IPS-NIHi7 (cell line): ENCODE measurements around the gene CADM1.

Experiments used
- DNase-seq: peaks from one replicate; pipeline ENCODE4 v3.0.0; 2012; ENCODE audit warnings: mixed read lengths; ENCODE audit errors: extremely low spot score

CADM1 gene

GRCh38 chr11:115153135-115153534 is 351.1 kb downstream of the CADM1 start:
- DNase-seq, result no peak

- DNase-seq, result no peak
These were observed 353.2 kb downstream of the CADM1 start for GRCh38 chr11:115151010-115151409.

- no peak for DNase-seq
These were observed 355.5 kb downstream of the CADM1 start for GRCh38 chr11:115148691-115149090.

GRCh38 chr11:115148101-115148500 is 356.1 kb downstream of the CADM1 start:
- no peak for DNase-seq

- no peak for DNase-seq
These were observed 356.9 kb downstream of the CADM1 start for GRCh38 chr11:115147243-115147807.

- no peak for DNase-seq
These were observed 357.8 kb downstream of the CADM1 start for GRCh38 chr11:115146425-115146824.

GRCh38 chr11:115145324-115145723 is 358.9 kb downstream of the CADM1 start:
- DNase-seq, result no peak

DNA sequence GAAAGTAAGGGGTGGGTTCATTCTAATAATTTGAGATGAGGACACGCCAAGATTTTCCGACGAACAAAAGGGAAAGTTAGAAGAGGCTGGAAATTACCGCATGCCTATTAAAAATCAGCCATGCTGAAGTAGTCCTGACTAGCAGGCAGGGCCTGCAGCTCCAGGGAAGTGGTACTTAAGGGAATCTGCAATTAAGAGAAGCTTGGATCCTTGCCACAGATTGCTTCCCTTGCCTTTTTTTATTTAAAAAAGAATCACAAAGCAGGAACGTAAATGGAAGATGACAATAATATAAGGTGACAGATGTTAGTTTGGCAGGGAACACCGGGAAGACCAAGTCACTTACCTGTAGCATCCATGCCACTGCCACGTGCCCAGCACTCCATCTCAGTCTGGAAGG is 359.3 kb downstream of the CADM1 start:
- DNase-seq, result no peak

GRCh38 chr11:115144014-115144413 is 360.2 kb downstream of the CADM1 start:
- no peak for DNase-seq

- no peak for DNase-seq
These were observed 362.7 kb downstream of the CADM1 start for GRCh38 chr11:115141231-115142114.

GRCh38 chr11:115135936-115136335 is 368.3 kb downstream of the CADM1 start:
- DNase-seq, result no peak

DNA sequence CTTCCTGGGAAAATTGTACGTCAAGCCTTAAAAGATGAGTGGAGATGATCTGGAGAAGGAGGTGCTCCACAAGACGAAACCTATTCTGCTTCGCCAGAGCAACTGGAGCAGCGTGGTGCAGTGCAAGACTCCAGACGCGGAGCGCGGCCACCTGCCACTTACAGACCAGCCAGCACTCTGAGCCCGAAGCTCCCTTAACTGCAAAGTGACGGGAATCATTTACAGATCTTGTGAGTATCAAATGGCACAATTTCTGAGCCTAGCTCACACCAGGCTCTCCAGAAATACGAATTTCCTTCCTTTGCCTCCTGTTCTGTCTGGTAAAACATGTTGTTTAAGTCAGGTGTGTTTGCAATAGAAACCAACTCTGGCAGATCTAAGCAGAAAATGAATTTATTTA is 369.3 kb downstream of the CADM1 start:
- no peak for DNase-seq

GRCh38 chr11:115133475-115134209 is 370.6 kb downstream of the CADM1 start:
- no peak for DNase-seq

- DNase-seq, result peak; percentile 54
These were observed 371.6 kb downstream of the CADM1 start for GRCh38 chr11:115132436-115133228.

DNA sequence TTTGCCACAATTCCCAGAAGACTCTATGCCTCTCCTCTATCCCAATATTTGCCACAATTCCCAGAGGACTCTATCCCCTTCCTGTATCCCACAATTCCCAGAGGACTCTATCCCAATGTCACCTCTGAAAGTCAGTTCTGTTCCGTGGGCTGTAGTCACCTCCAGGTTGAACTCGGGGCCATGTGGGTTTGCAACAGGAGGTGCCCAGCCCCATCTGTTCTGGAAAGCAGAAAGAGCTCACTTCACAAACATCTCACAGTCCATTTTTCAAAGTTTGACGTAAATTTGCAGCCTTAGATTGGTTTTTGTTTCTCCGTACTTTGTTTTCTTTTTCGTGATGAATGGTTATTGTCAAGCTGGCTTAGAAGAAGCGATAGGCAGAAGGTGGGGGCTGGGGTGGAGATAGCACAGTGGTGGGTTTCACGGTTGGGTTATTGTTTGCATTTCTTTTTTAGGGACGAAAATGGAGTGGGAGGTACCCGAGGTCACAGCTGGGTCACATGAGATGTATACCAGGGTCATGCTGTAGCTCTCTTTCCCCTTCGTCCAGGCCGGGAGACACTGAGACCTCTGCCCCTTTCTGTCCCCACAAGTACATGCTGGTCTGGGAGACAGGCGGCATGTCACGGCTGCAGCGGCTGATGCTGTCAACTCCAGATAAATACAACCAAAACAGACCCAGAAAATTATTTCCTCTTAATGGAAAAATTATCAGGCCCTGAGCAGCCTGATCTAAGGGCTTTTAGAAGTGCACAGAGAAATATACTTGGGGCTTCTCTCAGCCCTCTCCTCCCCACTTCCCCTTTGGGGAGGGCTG is 374.5 kb downstream of the CADM1 start:
- no peak for DNase-seq

DNA sequence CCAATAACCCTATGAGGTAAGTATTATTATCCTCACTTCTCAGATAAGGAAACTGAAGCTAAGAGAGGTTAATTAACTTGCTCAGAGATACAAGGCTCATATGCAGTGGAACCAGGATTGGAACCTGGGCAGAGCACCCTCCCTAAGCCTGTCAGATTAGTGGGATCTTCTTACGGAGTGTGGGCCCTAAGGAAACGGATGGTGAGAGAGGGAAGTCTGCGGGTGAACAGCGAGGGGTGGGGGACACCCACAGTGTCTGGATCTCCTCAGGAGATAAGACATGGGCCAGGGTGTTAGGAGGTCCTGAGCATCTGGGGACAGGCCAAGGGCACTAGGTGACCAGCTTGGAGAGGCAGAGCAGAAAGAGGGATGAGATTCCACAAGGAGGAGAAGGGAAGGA is 376.0 kb downstream of the CADM1 start:
- no peak for DNase-seq

DNA sequence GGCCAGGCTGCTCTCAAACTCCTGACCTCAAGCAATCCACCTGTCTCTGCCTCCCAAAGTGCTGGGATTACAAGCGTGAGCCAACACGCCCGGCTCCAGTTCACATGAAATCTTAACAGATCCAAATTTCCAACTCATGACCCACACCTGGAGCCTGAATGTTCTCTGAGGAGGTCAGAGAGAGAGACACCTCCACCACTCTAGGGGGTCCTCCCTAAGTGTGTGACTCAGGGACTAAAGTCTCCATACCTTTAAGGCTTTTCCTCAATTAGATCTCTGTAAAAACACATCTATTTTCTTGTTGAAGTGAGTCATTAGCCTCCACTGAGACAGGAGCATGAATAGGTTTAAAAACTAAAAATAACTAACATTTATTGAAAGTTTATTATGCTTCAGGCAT is 376.4 kb downstream of the CADM1 start:
- DNase-seq, result no peak

DNA sequence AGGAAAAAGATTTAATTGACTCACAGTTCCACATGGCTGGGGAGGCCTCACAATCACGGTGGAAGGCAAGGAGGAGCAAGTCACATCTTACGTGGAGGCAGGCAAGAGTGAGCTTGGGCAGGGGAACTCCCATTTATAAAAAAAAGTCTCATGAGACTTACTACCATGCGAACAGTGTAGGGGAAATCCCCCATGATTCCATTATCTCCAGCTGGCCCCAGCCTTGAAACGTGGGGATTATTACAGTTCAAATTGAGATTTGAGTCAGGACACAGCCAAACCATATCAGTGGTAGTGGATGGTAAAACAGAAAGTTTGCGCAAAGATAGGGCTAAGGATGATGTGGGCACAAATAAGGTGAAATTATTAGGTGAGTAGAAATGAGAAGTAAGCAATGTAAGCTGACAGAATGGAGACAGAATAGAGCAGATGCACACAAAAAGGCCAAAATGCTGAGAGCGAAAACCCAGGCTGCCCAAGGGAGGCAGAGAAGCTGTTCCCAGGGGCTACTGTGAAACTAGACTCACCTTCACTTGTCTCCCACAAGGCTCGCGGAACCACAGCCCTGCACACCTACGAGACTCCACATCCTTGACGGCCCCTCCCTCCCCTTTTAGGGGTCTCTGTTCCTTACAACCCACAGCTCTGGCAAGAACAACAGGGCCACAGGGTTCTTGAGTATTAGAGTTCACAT is 377.6 kb downstream of the CADM1 start:
- DNase-seq, result no peak

- no peak for DNase-seq
These were observed 378.1 kb downstream of the CADM1 start for GRCh38 chr11:115126092-115126491.

GRCh38 chr11:115124786-115125185 is 379.4 kb downstream of the CADM1 start:
- DNase-seq, result no peak
